Lung (tissue), 12 donors: ENCODE results near the gene NDST3. TPM values are rescaled to one million over a fixed set of nuclear protein-coding genes. Genes with fewer than 3 reads are reported as not detected.

Experiments used
- ATAC-seq: fragments of 200-7000 bp; cut with Tn5 transposase; one replicate; pipeline ENCODE4 v1.9.1; 2020; ENCODE audit warnings: moderate number of reproducible peaks; ENCODE audit not compliant: insufficient read depth, low FRiP score
- DNase-seq, 3 donors: peaks; one replicate each; pipeline ENCODE4 v3.0.0-alpha.2; 2013 to 2017
- H3K27ac ChIP-seq, 2 donors: one replicate each; pipeline ENCODE4 v1.5.1; 2013; ENCODE audit warnings: mild to moderate bottlenecking in 2 of 2, moderate library complexity in 2 of 2, control low read depth in 1 of 2, inconsistent platforms in 1 of 2, low read depth in 1 of 2, low read length in 1 of 2
- H3K27me3 ChIP-seq, 3 donors: one replicate each; pipeline ENCODE4 v1.5.1; 2013; ENCODE audit warnings: low read length in 2 of 3; ENCODE audit not compliant: control insufficient read depth in 3 of 3, insufficient read depth in 3 of 3
- H3K36me3 ChIP-seq, 4 donors: one replicate each; pipeline ENCODE4 v1.5.1; 2013; ENCODE audit warnings: low read length in 4 of 4, mild to moderate bottlenecking in 1 of 4, moderate library complexity in 1 of 4; ENCODE audit not compliant: control insufficient read depth in 4 of 4, insufficient read depth in 4 of 4
- H3K4me1 ChIP-seq, 5 donors: one replicate each; pipeline ENCODE4 v1.5.1; 2013; ENCODE audit warnings: low read length in 5 of 5, mild to moderate bottlenecking in 2 of 5, moderate library complexity in 1 of 5; ENCODE audit not compliant: control insufficient read depth in 5 of 5, insufficient read depth in 5 of 5
- H3K4me3 ChIP-seq: one replicate; pipeline ENCODE4 v1.5.1; 2013; ENCODE audit warnings: mild to moderate bottlenecking, control low read depth, moderate library complexity
- H3K9ac ChIP-seq, 2 donors: one replicate each; pipeline ENCODE4 v1.5.1; 2013; ENCODE audit warnings: low read length in 2 of 2, control low read depth in 1 of 2; ENCODE audit not compliant: insufficient read depth in 1 of 2
- H3K9me3 ChIP-seq, 4 donors: one replicate each; pipeline ENCODE4 v1.5.1; 2013; ENCODE audit warnings: low read length in 3 of 4, mild to moderate bottlenecking in 1 of 4, moderate library complexity in 1 of 4; ENCODE audit not compliant: control insufficient read depth in 4 of 4, insufficient read depth in 3 of 4
- CTCF ChIP-seq: IDR thresholded peaks from 2 replicates; pipeline ENCODE4 v1.5.1; 2012; ENCODE audit warnings: mild to moderate bottlenecking; ENCODE audit errors: control extremely low read depth, extremely low read depth
- WGBS, 2 donors: extraction: QIAGEN DNeasy Blood & Tissue Kit; methylation state at CpG; one replicate each; pipeline ENCODE4 v1.1.7; 2013; 5-methylcytosine and 5-hydroxymethylcytosine counted together
- polyA plus RNA-seq, 2 donors: library from polyadenylated mRNA; stranded (reverse); fragments of 200-250 nt; gene quantifications; one replicate each; pipeline ENCODE4 v1.2.1, GENCODE V29; 2013
- total RNA-seq, 2 donors: library from RNA; depleted of rRNA in 1 of 2; stranded (reverse); fragments of >200 nt in 1 of 2; gene quantifications; one replicate each; pipeline ENCODE4 v1.2.1, GENCODE V29; 2014 to 2021
- donor health status: control.
- donor health status: control.
- donor health status: Bipolar disorder and iron deficiency.
- donor health status: healthy.
- donor health status: DM: yes; HTN: yes; CAD: no.

Gene NDST3
- total and polyA plus RNA-seq, 4 donors: 0.02 to 0.74 (median 0.02) TPM; not detected in 1

DNA sequence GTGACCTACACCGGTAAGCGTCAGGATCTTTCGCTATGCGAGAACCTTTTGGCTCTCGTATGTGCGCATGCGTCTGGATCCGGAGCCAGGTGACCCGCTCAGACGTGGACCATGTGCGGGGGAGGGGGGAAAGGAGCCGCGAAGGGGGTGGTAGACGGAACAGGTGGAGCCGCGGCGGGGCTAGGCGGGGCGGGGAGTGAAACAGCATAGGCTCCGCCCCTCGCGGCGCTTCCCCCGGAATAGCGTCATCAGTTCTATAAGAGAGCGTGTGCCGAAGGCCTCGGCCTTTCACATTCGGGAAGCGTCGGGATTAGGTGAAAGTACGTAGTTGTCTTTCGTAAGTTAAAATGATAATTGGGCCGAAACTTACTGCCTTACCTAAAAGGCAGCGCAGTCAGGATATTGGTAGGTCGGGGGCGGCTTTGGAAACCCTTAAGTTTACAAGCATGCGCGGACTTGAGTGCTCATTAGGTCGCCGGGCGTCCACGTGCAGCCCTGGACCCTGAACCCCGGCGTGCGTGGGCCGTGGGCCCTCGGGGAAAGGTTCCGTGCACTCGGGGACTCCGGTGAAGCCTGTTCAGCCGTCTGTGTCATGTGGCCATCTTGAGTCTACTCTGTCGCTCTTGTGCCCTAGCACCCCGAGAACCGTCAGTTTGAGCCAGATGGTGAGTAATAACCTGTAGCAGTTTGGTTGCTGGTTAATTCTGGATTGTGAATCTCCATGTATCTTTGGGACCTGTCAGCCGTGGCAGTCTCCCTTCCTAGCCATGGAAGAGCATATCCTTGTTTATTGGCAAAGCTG lies 244.4 kb downstream of the NDST3 start:
- Histone ChIP-seq H3K27ac (peak overlapping the region; percentile 97 to 99), H3K9ac (peak overlapping the region; percentile 86 to 93), H3K4me3 (peak overlapping the region; percentile 78), H3K9me3 (no peaks in the 10 kb centered on the region), H3K27me3 (no peaks in the 10 kb centered on the region), H3K36me3 (peaks cover 3 to 15% (median 6%) of the 10 kb centered on the region in 4 donors), H3K4me1 (peaks cover 0 to 30% (median 11%) of the 10 kb centered on the region in 5 donors)
- ATAC-seq (peak; percentile 97), DNase-seq (peak; percentile 93 to 95 (median 93))
- 0 to 2% methylated on average over 56 of the region's 56 CpGs for WGBS, 2 donors
- no peak for TF ChIP-seq CTCF

DNA sequence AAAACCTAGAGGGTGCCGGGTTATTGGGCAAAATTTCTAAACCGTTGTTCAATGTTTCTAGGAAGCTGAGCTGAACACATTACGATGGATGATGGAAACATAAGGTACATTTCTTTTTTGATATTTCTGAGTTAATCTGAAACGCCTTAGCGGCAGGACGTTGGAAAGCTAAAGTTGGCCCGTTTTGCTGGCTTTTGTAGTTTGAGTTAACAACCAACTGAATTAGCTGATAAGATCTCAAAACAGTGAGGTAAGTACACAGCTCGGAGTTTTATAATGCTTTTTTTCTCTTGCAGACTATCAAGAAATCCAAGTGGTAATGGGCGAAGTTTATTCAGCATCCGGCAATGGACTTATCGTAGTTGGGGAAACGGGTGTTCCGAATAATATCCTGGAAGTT lies 245.0 kb downstream of the NDST3 start:
- H3K27ac ChIP-seq: peak overlapping the region; percentile 97 to 99
- peak overlapping the region; percentile 78 for H3K4me3 ChIP-seq
- peak overlapping the region; percentile 86 to 93 for H3K9ac ChIP-seq
- DNase-seq (no peak), ATAC-seq (no peak)
- H3K36me3 ChIP-seq: peaks cover 3 to 15% (median 7%) of the 10 kb centered on the region in 4 donors
- no peak for TF ChIP-seq CTCF
- WGBS, 2 donors: 1 to 4% methylated on average over 13 of the region's 13 CpGs
- H3K27me3 ChIP-seq: no peaks in the 10 kb centered on the region
- no peaks in the 10 kb centered on the region for H3K9me3 ChIP-seq
- H3K4me1 ChIP-seq: peaks cover 0 to 30% (median 11%) of the 10 kb centered on the region in 5 donors

DNA sequence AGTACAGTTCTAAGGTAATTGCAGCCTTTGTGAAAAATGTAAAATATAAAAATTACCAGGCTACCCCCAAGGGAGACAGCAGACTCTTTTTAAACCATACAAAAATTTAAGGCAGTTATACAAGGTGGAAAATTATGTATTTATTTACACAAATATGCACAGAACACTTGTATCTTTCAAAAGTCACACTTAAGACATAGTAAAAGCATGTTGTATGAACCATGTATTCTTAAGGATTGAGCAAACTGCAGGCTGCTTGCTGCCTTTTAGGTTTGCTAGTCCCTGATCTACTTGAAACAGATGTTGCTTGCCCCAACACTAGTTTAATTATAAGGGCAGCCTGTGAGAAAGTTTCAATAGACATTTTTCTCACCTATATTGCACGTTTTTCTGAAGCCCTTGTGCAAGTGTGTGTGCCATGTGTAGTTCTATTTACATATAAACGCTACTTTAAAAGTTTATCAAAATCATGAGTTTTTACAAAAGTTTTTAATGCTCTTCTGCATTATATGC lies 245.7 kb downstream of the NDST3 start:
- H3K36me3 ChIP-seq: peaks cover 3 to 15% (median 7%) of the 10 kb centered on the region in 4 donors
- H3K9ac ChIP-seq: peak overlapping the region in 1 of 2 donors; percentile 86
- ATAC-seq (no peak), DNase-seq (no peak)
- H3K9me3 ChIP-seq: no peaks in the 10 kb centered on the region
- H3K27me3 ChIP-seq: no peaks in the 10 kb centered on the region
- 24 to 29% methylated on average over 2 of the region's 2 CpGs for whole genome bisulfite sequencing, 2 donors
- H3K4me1 ChIP-seq: peaks cover 0 to 30% (median 11%) of the 10 kb centered on the region in 5 donors
- H3K4me3 ChIP-seq: no peak overlapping the region
- TF ChIP-seq CTCF: no peak
- H3K27ac ChIP-seq: peak overlapping the region in 1 of 2 donors; percentile 99
